Caco-2 (cell line): ENCODE data around the gene RBM17. TPM values are rescaled to one million over a fixed set of nuclear protein-coding genes. Genes with fewer than 3 reads are reported as not detected.

Experiments used
- BruUV-seq: library from RNA; stranded (reverse); fragments of 400-500 nt; replicated peaks from 2 replicates; lab custom pipeline; 2021; lab: Mats Ljungman, UMichigan
- CTCF ChIA-PET: fragments of 300-600 bp; sonication (Branson Sonifier 250); formaldehyde crosslinking; loops from one replicate; lab custom pipeline; 2022; ENCODE audit warnings: antibody characterized with exemption; lab: Charles Lee
- POLR2A ChIA-PET: fragments of 300-600 bp; sonication (Branson Sonifier 250); formaldehyde crosslinking; loops from one replicate; lab custom pipeline; 2022; ENCODE audit warnings: antibody characterized with exemption; lab: Charles Lee
- DNase-seq, 2 experiments: peaks; one replicate each; pipeline versions ENCODE4 v3.0.0 to v3.0.0-alpha.2; 2020 to 2022
- H3K27me3 ChIP-seq: replicated peaks from 2 replicates; pipeline ENCODE4 v1.6.0; 2011; ENCODE audit warnings: low read length; ENCODE audit not compliant: control insufficient read depth, insufficient read depth
- H3K36me3 ChIP-seq: 2 replicates; pipeline ENCODE4 v1.5.1; 2011; ENCODE audit warnings: low read length; ENCODE audit not compliant: control insufficient read depth, insufficient read depth
- H3K4me1 ChIP-seq: fragments of 250-450 bp; sonication (Bioruptor Pico); 2 replicates; pipeline ENCODE4 v1.5.1; 2020; ENCODE audit warnings: mild to moderate bottlenecking
- H3K4me3 ChIP-seq: 2 replicates; pipeline ENCODE4 v1.5.1; 2011; ENCODE audit warnings: low read depth, mild to moderate bottlenecking, control low read depth, low read length
- H3K9me3 ChIP-seq: fragments of 250-450 bp; sonication (Bioruptor Pico); 2 replicates; pipeline ENCODE4 v1.5.1; 2020; ENCODE audit warnings: mild to moderate bottlenecking, moderate library complexity
- H3K27ac Mint-ChIP-seq: one replicate; pipeline ENCODE4 v1.8.0; 2022; ENCODE audit warnings: mixed read lengths; ENCODE audit not compliant: unreplicated experiment
- H3K27me3 Mint-ChIP-seq: one replicate; pipeline ENCODE4 v1.8.0; 2022; ENCODE audit warnings: mixed read lengths; ENCODE audit not compliant: insufficient read depth, unreplicated experiment
- H3K36me3 Mint-ChIP-seq: one replicate; pipeline ENCODE4 v1.8.0; 2022; ENCODE audit warnings: mild to moderate bottlenecking, mixed read lengths; ENCODE audit not compliant: insufficient read depth, unreplicated experiment
- H3K4me1 Mint-ChIP-seq: one replicate; pipeline ENCODE4 v1.8.0; 2022; ENCODE audit warnings: low read depth, mixed read lengths; ENCODE audit not compliant: unreplicated experiment
- H3K4me3 Mint-ChIP-seq: one replicate; pipeline ENCODE4 v1.8.0; 2022; ENCODE audit warnings: mild to moderate bottlenecking, moderate library complexity, mixed read lengths; ENCODE audit not compliant: unreplicated experiment
- H3K9me3 Mint-ChIP-seq: one replicate; pipeline ENCODE4 v1.8.0; 2022; ENCODE audit warnings: mixed read lengths; ENCODE audit not compliant: unreplicated experiment
- intact Hi-C: fragments of 100-400 bp; cut with micrococcal nuclease; formaldehyde crosslinking; loops from one replicate; pipeline ENCODE4 v1.10.0; 2022; ENCODE audit not compliant: unreplicated experiment
- total RNA-seq: library from RNA; stranded (reverse); gene quantifications from 2 replicates; pipeline ENCODE4 v1.2.3, GENCODE V29; 2022
- TF ChIP-seq, protein P1 (sequence below), 2 experiments: fragments of 200-600 bp in 1 of 2; IDR thresholded peaks; 1 replicate in 1 of 2; 2 replicates in 1 of 2; pipeline versions ENCODE4 v1.5.1 to v1.8.0; 2011 to 2022; ENCODE audit warnings: antibody characterized with exemption in 1 of 2, control low read depth in 1 of 2, inconsistent platforms in 1 of 2, low read depth in 1 of 2, low read length in 1 of 2, mild to moderate bottlenecking in 1 of 2, moderate library complexity in 1 of 2; ENCODE audit not compliant: insufficient read depth in 1 of 2, severe bottlenecking in 1 of 2, unreplicated experiment in 1 of 2

The RBM17 gene
- total RNA-seq, 1 experiment from 2014 or later: 290 TPM

GRCh38 chr10:6080417-6080973 is 8.3 kb upstream of the RBM17 start:
- H3K27me3 ChIP-seq: no peaks in the 10 kb centered on the region
- H3K4me3 Mint-ChIP-seq: no peak overlapping the region
- intact Hi-C loops: no loop called here
- H3K9me3 Mint-ChIP-seq: no peaks in the 10 kb centered on the region
- no peaks in the 10 kb centered on the region for H3K9me3 ChIP-seq
- no peaks in the 10 kb centered on the region for H3K4me1 Mint-ChIP-seq
- no peaks in the 10 kb centered on the region for H3K36me3 ChIP-seq
- no TSS peak for BruUV-seq
- DNase-seq: no peak
- ChIA-PET POLR2A (no interaction called here), CTCF (no interaction called here)
- H3K27ac Mint-ChIP-seq: no peak overlapping the region
- no peaks in the 10 kb centered on the region for H3K36me3 Mint-ChIP-seq
- H3K4me1 ChIP-seq: no peaks in the 10 kb centered on the region
- no peak overlapping the region for H3K4me3 ChIP-seq
- TF ChIP-seq, protein P1, sequence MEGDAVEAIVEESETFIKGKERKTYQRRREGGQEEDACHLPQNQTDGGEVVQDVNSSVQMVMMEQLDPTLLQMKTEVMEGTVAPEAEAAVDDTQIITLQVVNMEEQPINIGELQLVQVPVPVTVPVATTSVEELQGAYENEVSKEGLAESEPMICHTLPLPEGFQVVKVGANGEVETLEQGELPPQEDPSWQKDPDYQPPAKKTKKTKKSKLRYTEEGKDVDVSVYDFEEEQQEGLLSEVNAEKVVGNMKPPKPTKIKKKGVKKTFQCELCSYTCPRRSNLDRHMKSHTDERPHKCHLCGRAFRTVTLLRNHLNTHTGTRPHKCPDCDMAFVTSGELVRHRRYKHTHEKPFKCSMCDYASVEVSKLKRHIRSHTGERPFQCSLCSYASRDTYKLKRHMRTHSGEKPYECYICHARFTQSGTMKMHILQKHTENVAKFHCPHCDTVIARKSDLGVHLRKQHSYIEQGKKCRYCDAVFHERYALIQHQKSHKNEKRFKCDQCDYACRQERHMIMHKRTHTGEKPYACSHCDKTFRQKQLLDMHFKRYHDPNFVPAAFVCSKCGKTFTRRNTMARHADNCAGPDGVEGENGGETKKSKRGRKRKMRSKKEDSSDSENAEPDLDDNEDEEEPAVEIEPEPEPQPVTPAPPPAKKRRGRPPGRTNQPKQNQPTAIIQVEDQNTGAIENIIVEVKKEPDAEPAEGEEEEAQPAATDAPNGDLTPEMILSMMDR (IDR thresholded peaks at IDR 0.05; ENCODE audit: insufficient read depth in 1 of 2, low read depth in 1 of 2, low read length in 1 of 2, severe bottlenecking in 1 of 2, unreplicated experiment in 1 of 2): no peak
- H3K27me3 Mint-ChIP-seq: peaks cover 29% of the 10 kb centered on the region

DNA sequence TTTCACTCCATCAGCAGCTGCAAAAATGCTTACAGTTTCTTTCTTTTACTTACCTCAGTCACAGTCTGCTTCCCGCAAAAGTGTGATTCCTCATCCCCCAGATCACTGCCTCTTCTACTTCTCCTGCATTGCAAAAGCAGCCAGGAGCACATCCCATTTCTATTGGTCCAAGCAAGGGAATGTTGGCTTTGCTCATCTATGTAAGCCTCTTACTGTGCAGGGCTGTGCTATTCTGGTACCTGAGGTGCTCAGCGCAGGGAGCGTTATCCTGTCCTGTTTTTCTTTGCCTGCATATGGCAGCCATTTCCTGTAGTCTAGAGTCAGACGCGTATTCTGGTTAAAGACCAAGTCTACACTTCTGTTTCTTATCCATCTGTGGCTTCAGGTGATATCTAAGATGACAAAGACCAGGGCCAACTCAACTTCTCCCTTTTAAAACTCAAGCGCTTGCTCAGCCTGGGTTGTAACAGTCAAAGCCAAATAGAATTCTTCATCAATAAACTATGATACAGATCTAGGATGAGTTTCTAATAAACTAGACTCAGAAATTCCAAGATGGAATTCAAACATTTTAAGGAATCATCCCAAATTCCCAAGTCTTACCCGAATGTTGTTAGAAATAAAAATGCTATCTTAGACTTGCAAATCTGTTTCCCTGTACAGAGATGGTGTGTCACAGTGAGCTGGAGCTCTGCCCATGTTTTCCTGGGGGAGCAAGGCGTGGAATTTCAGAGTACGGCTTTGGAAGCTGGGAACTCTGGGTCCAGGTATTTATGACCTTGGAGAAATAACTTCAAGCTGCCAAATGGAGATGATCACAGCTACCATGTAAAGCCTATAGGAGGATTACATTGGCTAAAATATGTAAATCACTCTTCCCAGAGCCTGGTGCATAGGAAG is 6.1 kb upstream of the RBM17 start:
- no peaks in the 10 kb centered on the region for H3K36me3 ChIP-seq
- CTCF ChIA-PET: interaction anchor here (0.6 kb wide), 1 partner anchor 9 kb away, joined by 6 read pairs; no protein-coding TSS in a partner anchor
- Mint-ChIP-seq H3K27ac (no peak overlapping the region), H3K4me1 (peaks cover 6% of the 10 kb centered on the region), H3K9me3 (no peaks in the 10 kb centered on the region), H3K36me3 (no peaks in the 10 kb centered on the region), H3K27me3 (peaks cover 23% of the 10 kb centered on the region), H3K4me3 (no peak overlapping the region)
- intact Hi-C loops: no loop called here
- POLR2A ChIA-PET: no interaction called here
- no peaks in the 10 kb centered on the region for H3K9me3 ChIP-seq
- TF ChIP-seq, protein P1 (IDR thresholded peaks at IDR 0.05; ENCODE audit: insufficient read depth in 1 of 2, low read depth in 1 of 2, low read length in 1 of 2, severe bottlenecking in 1 of 2, unreplicated experiment in 1 of 2): no peak
- no peak overlapping the region for H3K4me3 ChIP-seq
- BruUV-seq: no TSS peak
- no peak for DNase-seq
- no peaks in the 10 kb centered on the region; the same call in 1 of the 2 replicates for H3K27me3 ChIP-seq
- no peaks in the 10 kb centered on the region for H3K4me1 ChIP-seq

- H3K36me3 Mint-ChIP-seq: no peaks in the 10 kb centered on the region
- no peak overlapping the region for H3K27ac Mint-ChIP-seq
- no peak for DNase-seq
- no peak overlapping the region for H3K4me3 Mint-ChIP-seq
- no TSS peak for BruUV-seq
- ChIA-PET CTCF (interaction anchor here (0.6 kb wide), 1 partner anchor 10 kb away, joined by 6 read pairs; no protein-coding TSS in a partner anchor), POLR2A (no interaction called here)
- H3K4me1 Mint-ChIP-seq: peaks cover 13% of the 10 kb centered on the region
- no peaks in the 10 kb centered on the region for H3K4me1 ChIP-seq
- no peaks in the 10 kb centered on the region for H3K9me3 Mint-ChIP-seq
- peaks cover 29% of the 10 kb centered on the region for H3K27me3 Mint-ChIP-seq
- H3K27me3 ChIP-seq: no peaks in the 10 kb centered on the region; the same call in 1 of the 2 replicates
- no peaks in the 10 kb centered on the region for H3K36me3 ChIP-seq
- H3K9me3 ChIP-seq: no peaks in the 10 kb centered on the region
- TF ChIP-seq, protein P1 (IDR thresholded peaks at IDR 0.05; ENCODE audit: insufficient read depth in 1 of 2, low read depth in 1 of 2, low read length in 1 of 2, severe bottlenecking in 1 of 2, unreplicated experiment in 1 of 2): no peak
- intact Hi-C loops: no loop called here
- no peak overlapping the region for H3K4me3 ChIP-seq
These were observed 5.0 kb upstream of the RBM17 start for GRCh38 chr10:6083523-6084475.
